ENCODE measurements around the gene CLDN22. TPM values are rescaled to one million over a fixed set of nuclear protein-coding genes. Genes with fewer than 3 reads are reported as not detected.

Gene CLDN22
- total and polyA plus RNA-seq, 9 of the 15 experiments (the other 6 are each of a cell fraction or from before 2014, with no cell fraction given) = 0.21 TPM; not detected in 8

- Histone ChIP-seq H3K4me3 (no peak overlapping the region), H3K36me3 (ENCODE audit: control insufficient read depth, insufficient read depth, low read length) (peaks cover 51% of the 10 kb centered on the region), H2AFZ (ENCODE audit: low read depth, low read length) (no peak overlapping the region), H3K4me2 (ENCODE audit: insufficient read depth, low read length) (no peak overlapping the region), H4K20me1 (replicated peaks; ENCODE audit: control insufficient read depth, insufficient read depth, low read length) (no peaks in the 10 kb centered on the region), H3K9me1 (ENCODE audit: control insufficient read depth, insufficient read depth, low read length) (no peaks in the 10 kb centered on the region), H3K9me3 (replicated peaks; ENCODE audit: control insufficient read depth, insufficient read depth, low read depth, low read length) (no peaks in the 10 kb centered on the region), H3K79me2 (ENCODE audit: control insufficient read depth, insufficient read depth, low read length) (no peaks in the 10 kb centered on the region), H3K27ac (ENCODE audit: extremely low read depth, low read depth, low read length) (no peak overlapping the region), H3K4me1 (replicated peaks in 1 of 2; ENCODE audit: control insufficient read depth in 2 of 2, insufficient read depth in 2 of 2, low read length in 2 of 2) (no peaks in the 10 kb centered on the region), H3K27me3 (ENCODE audit: control insufficient read depth in 2 of 2, insufficient read depth in 2 of 2, low read length in 2 of 2) (no peaks in the 10 kb centered on the region), H3K9ac (ENCODE audit: insufficient read depth in 1 of 2, low read depth in 2 of 2, low read length in 2 of 2) (no peak overlapping the region)
- FAIRE-seq (no peak), DNase-seq (ENCODE audit: extremely low read depth in 1 of 4, low spot score in 3 of 4) (no peak), ATAC-seq (no peak)
- POLR2A ChIA-PET = no interaction called here
- intact Hi-C loops (cut with micrococcal nuclease) (no loop called here), in situ Hi-C loops (cut with MboI) (no loop called here)
- no TSS peak for BruUV-seq (replicated peaks)
- CTCF ChIA-PET (ENCODE audit: low intra/inter-chr PET ratio) = no interaction called here
- WGBS (ENCODE audit: insufficient coverage, low coverage, missing lambda C conversion rate) = 79% methylated on average over 7 of the region's 7 CpGs
- TF ChIP-seq SRSF3 (IDR thresholded peaks at IDR 0.05; ENCODE audit: insufficient read depth, low read length) (no peak), NCOR1 (IDR thresholded peaks at IDR 0.05) (no peak), CHD1 (IDR thresholded peaks at IDR 0.05; ENCODE audit: low read length) (no peak), DDX20 (tag; IDR thresholded peaks at IDR 0.05; ENCODE audit: low read depth) (no peak), CBX1 (IDR thresholded peaks at IDR 0.05; ENCODE audit: low read depth) (no peak), ZNF212 (CRISPR knock-in tag; IDR thresholded peaks at IDR 0.05) (no peak), ZNF740 (CRISPR knock-in tag; IDR thresholded peaks at IDR 0.05) (no peak), ZNF740 (tag; IDR thresholded peaks at IDR 0.05) (no peak), CCAR2 (IDR thresholded peaks at IDR 0.05; ENCODE audit: low read depth, low read length) (no peak), RBM14 (IDR thresholded peaks at IDR 0.05; ENCODE audit: borderline replicate concordance, insufficient read depth, low read depth, low read length) (no peak)
- TF ChIP-seq, protein P1, sequence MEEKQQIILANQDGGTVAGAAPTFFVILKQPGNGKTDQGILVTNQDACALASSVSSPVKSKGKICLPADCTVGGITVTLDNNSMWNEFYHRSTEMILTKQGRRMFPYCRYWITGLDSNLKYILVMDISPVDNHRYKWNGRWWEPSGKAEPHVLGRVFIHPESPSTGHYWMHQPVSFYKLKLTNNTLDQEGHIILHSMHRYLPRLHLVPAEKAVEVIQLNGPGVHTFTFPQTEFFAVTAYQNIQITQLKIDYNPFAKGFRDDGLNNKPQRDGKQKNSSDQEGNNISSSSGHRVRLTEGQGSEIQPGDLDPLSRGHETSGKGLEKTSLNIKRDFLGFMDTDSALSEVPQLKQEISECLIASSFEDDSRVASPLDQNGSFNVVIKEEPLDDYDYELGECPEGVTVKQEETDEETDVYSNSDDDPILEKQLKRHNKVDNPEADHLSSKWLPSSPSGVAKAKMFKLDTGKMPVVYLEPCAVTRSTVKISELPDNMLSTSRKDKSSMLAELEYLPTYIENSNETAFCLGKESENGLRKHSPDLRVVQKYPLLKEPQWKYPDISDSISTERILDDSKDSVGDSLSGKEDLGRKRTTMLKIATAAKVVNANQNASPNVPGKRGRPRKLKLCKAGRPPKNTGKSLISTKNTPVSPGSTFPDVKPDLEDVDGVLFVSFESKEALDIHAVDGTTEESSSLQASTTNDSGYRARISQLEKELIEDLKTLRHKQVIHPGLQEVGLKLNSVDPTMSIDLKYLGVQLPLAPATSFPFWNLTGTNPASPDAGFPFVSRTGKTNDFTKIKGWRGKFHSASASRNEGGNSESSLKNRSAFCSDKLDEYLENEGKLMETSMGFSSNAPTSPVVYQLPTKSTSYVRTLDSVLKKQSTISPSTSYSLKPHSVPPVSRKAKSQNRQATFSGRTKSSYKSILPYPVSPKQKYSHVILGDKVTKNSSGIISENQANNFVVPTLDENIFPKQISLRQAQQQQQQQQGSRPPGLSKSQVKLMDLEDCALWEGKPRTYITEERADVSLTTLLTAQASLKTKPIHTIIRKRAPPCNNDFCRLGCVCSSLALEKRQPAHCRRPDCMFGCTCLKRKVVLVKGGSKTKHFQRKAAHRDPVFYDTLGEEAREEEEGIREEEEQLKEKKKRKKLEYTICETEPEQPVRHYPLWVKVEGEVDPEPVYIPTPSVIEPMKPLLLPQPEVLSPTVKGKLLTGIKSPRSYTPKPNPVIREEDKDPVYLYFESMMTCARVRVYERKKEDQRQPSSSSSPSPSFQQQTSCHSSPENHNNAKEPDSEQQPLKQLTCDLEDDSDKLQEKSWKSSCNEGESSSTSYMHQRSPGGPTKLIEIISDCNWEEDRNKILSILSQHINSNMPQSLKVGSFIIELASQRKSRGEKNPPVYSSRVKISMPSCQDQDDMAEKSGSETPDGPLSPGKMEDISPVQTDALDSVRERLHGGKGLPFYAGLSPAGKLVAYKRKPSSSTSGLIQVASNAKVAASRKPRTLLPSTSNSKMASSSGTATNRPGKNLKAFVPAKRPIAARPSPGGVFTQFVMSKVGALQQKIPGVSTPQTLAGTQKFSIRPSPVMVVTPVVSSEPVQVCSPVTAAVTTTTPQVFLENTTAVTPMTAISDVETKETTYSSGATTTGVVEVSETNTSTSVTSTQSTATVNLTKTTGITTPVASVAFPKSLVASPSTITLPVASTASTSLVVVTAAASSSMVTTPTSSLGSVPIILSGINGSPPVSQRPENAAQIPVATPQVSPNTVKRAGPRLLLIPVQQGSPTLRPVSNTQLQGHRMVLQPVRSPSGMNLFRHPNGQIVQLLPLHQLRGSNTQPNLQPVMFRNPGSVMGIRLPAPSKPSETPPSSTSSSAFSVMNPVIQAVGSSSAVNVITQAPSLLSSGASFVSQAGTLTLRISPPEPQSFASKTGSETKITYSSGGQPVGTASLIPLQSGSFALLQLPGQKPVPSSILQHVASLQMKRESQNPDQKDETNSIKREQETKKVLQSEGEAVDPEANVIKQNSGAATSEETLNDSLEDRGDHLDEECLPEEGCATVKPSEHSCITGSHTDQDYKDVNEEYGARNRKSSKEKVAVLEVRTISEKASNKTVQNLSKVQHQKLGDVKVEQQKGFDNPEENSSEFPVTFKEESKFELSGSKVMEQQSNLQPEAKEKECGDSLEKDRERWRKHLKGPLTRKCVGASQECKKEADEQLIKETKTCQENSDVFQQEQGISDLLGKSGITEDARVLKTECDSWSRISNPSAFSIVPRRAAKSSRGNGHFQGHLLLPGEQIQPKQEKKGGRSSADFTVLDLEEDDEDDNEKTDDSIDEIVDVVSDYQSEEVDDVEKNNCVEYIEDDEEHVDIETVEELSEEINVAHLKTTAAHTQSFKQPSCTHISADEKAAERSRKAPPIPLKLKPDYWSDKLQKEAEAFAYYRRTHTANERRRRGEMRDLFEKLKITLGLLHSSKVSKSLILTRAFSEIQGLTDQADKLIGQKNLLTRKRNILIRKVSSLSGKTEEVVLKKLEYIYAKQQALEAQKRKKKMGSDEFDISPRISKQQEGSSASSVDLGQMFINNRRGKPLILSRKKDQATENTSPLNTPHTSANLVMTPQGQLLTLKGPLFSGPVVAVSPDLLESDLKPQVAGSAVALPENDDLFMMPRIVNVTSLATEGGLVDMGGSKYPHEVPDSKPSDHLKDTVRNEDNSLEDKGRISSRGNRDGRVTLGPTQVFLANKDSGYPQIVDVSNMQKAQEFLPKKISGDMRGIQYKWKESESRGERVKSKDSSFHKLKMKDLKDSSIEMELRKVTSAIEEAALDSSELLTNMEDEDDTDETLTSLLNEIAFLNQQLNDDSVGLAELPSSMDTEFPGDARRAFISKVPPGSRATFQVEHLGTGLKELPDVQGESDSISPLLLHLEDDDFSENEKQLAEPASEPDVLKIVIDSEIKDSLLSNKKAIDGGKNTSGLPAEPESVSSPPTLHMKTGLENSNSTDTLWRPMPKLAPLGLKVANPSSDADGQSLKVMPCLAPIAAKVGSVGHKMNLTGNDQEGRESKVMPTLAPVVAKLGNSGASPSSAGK (IDR thresholded peaks at IDR 0.05) = no peak
Measured at GRCh38 chr4:183285886-183286285, 34.2 kb downstream of the CLDN22 start.

All from K562 (cell line).